ENCODE data around the gene TMEM51. TPM values are rescaled to one million over a fixed set of nuclear protein-coding genes. Genes with fewer than 3 reads are reported as not detected.

TMEM51 gene
- total and polyA plus RNA-seq, 2 of the 4 experiments (the other 2 are of a cell fraction) = 2.7 to 10.2 TPM

GRCh38 chr1:15176898-15177665 is 23.5 kb downstream of the TMEM51 start:
- Histone ChIP-seq H2BK20ac (ENCODE audit: low read depth, low read length) (peak overlapping the region; percentile 57; the same call in 1 of the 2 replicates), H3K23ac (ENCODE audit: low read depth, low read length) (no peak overlapping the region), H2BK15ac (ENCODE audit: low read depth, low read length) (peak overlapping the region; percentile 18; the same call in 2 of the 3 replicates), H3K27me3 (ENCODE audit: control insufficient read depth, insufficient read depth, low read length) (no peaks in the 10 kb centered on the region), H3K9me1 (ENCODE audit: insufficient read depth, low read length) (peaks cover 38% of the 10 kb centered on the region), H4K91ac (ENCODE audit: insufficient read depth, low read depth, low read length) (peak overlapping the region; percentile 51), H4K5ac (ENCODE audit: low read depth, low read length) (peak overlapping the region; percentile 32; the same call in 1 of the 2 replicates), H3K9me3 (ENCODE audit: control insufficient read depth, insufficient read depth, low read length) (no peaks in the 10 kb centered on the region), H3K9ac (ENCODE audit: low read depth, low read length) (no peak overlapping the region), H3K4me2 (ENCODE audit: low read depth, low read length) (no peak overlapping the region), H3K36me3 (ENCODE audit: control insufficient read depth, insufficient read depth, low read length) (no peaks in the 10 kb centered on the region), H3K4me1 (ENCODE audit: control insufficient read depth, insufficient read depth, low read length) (peaks cover 51% of the 10 kb centered on the region), H3K14ac (replicated peaks; ENCODE audit: low read depth, low read length) (peak overlapping the region; percentile 51), H2BK5ac (ENCODE audit: low read depth, low read length, poor library complexity, severe bottlenecking) (no peak overlapping the region), H3K56ac (ENCODE audit: extremely low read depth, insufficient read depth, low read length) (no peak overlapping the region), H2AK5ac (ENCODE audit: low read depth, low read length) (peak overlapping the region; percentile 84), H3K79me1 (ENCODE audit: low read depth in 1 of 2, low read length in 2 of 2) (peaks cover 57 to 74% of the 10 kb centered on the region in 2 experiments), H2AFZ (replicated peaks; ENCODE audit: low read length, poor library complexity) (no peak overlapping the region), H2AK9ac (replicated peaks; ENCODE audit: low read depth, low read length, poor library complexity) (peak overlapping the region; percentile 37), H3K18ac (ENCODE audit: low read depth, low read length) (peak overlapping the region; percentile 55), H3K4me3 (ENCODE audit: insufficient read depth, low read depth, low read length) (no peak overlapping the region), H4K8ac (ENCODE audit: low read depth in 2 of 2, low read length in 2 of 2) (peak overlapping the region in 1 of 2 experiments; percentile 11; a peak in 2 of 4 replicates), H3K27ac (ENCODE audit: insufficient read depth, low read length) (peak overlapping the region; percentile 3; the same call in 1 of the 2 replicates), H3K4ac (ENCODE audit: low read depth, low read length) (peak overlapping the region; percentile 94), H4K20me1 (ENCODE audit: insufficient read depth, low read length) (peaks cover 13% of the 10 kb centered on the region), H2BK120ac (ENCODE audit: low read depth, low read length) (peak overlapping the region; percentile 89)
- dilution Hi-C loops (cut with HindIII; ENCODE audit: low sequenced_read_pairs, unreplicated experiment) = no loop called here
- no TSS peak for BruUV-seq (replicated peaks)
- ATAC-seq (ENCODE audit: low read depth) = no peak
- in situ Hi-C loops (cut with MboI; ENCODE audit: low sequenced_read_pairs) = no loop called here
- DNase-seq = no peak
- TF ChIP-seq USF2 (IDR thresholded peaks at IDR 0.05; ENCODE audit: low read depth, low read length) (no peak), NFE2L2 (IDR thresholded peaks at IDR 0.05; ENCODE audit: low read depth, low read length) (peak; percentile 62; the same call in 1 of the 2 replicates)
- intact Hi-C loops (cut with micrococcal nuclease) = loop anchor here (10.0 kb wide), 1 partner anchor 232 kb away; no protein-coding TSS in a partner anchor
- CTCF ChIA-PET = interaction anchor here (0.6 kb wide), 1 partner anchor 82 kb away, joined by 3 read pairs; no protein-coding TSS in a partner anchor
- 94% methylated on average over 3 of the region's 7 CpGs; no CpG with 5 or more reads in 1 of the 2 experiments for WGBS, 2 experiments (ENCODE audit: extremely low coverage in 2 of 2, insufficient read length in 1 of 2)
- POLR2A ChIA-PET (ENCODE audit: unreplicated experiment) = interaction anchor here (0.5 kb wide), 1 partner anchor 22 kb away, joined by 10 read pairs; no protein-coding TSS in a partner anchor

Data from IMR-90 (cell line).